Stimulated activated CD8-positive, alpha-beta memory T cell treated with anti-CD3 and anti-CD28 coated beads, Interleukin-15, amount 100 ng/mL, for 4 hours (primary cell): ENCODE measurements around the gene CCDC194.

Experiments used
- DNase-seq, 2 donors: peaks; one replicate each; pipeline ENCODE4 v3.0.0-alpha.2; 2020; ENCODE audit warnings: low read depth in 2 of 2

CCDC194 gene

GRCh38 chr19:17406046-17406886 lies 12.3 kb upstream of the CCDC194 start:
- no peak for DNase-seq

DNA sequence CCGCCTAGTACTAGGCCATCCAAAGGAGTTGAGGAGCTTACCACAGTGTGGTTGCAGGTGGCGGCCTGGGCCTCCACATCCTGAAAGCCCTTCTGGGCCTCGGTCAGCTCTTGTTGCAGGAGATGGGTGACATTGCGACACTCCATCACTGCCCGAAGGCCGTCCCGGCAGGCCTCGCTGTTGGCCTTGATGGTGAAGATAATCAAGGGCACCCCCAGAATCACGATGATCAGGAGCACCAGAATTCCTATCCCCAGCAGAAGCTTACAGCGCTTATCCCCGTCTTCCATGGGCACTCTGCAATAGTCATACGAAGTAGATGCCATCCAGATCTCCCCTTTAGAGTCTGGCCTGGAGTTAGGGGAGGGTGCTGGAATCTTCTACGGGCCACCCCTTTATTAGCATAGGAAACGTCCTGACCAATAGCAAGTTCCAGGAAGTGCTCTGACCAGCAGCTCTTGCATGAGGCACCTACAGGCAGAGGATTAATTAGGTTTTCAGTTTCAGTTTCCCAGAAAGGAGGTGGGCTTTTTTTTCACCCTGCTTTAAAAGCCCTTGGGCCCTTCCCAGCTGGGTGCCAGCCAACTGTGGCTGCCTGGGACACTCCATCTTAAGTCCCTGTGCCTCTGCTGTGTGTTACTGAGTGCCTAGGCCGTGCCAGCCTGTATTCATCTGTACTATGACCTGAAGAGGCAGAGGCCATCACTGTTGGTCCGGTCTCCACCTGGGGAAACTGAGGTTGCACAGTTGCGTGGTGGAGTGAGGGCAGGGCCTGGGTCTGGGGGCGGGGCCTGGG lies 11.5 kb upstream of the CCDC194 start, which contains the start of gene BST2:
TSS of gene BST2 (minus strand) at position 381 of the 796 bp plus-strand sequence. CDS start at position 326, 55 bp downstream.
- peak in 1 of 2 donors; percentile 36 for DNase-seq

DNA sequence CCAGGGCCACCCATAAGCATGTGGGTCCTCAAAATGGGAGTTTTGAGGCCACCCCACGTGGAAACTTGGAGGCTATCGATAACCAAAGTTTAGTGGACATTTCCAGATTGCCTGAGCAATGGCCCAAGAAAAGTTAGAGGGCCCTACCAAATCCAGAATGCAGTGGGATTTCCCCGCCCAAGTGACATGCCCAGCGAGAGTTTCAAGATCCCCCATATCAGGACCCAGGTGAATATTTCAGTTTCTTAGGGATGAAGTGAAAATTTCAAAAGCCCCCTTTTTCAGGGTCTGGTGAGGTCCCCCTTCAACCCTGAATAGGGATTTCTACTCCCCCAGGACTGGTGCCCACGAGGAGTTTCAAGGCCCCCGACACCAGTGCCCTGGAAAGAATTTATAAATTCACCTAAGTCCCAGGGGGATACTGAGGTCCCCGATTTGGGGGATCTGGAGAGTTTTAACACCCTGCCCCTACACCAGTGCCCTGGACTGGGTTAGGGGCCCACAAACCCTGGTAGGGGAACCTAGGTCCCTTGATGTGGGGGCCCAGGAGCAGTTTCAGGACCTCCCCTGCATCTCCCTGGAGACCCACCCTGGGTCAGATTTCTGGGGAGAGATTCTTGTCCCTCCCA lies 10.7 kb upstream of the CCDC194 start:
- no peak for DNase-seq

- no peak for DNase-seq
Observed at GRCh38 chr19:17404015-17404414, 10.0 kb upstream of the CCDC194 start.

DNA sequence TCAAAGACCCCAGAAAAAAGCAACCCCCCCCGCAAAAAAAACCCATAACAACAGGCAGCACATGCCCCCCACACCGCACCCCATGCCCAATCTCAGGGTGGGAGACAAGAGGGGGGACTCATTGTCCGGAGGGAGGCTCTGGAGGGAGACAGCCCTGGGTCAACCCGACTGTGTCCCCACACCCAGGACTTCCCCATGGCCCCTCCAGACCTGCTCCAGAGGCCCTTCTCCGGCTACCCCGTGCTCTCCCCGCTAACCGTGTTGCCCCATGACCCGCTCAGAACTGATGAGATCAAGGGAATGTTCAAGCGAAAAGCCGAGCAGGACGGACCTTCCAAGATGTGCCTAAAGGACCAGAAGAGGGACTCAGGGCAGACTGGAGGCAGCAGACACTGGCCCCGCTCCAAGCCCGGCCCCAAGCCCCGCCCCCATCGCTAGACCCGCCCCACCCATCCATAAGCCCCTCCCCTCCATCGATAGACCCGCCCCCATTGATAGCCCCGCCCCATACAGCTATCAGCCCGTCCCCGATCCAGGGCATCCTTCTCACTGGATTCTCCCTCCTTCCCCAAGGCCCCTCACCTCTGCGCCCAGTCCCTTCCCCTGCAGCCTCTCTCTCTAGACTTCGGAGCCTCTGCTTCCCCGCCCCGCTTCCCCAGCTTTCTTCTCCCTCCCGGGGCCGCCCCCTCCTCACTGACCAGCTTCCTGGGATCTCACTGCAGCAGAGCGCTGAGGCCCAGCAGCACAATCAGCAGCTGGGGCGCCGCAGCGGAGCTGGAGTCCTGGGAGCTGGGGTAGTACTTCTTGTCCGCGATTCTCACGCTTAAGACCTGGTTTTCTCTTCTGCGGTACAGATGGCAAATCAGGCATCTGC lies 9.2 kb upstream of the CCDC194 start:
- DNase-seq = no peak

GRCh38 chr19:17401628-17402027 lies 7.6 kb upstream of the CCDC194 start:
- no peak for DNase-seq

- no peak for DNase-seq
Observed at GRCh38 chr19:17398902-17399527, 5.0 kb upstream of the CCDC194 start.

- peak in 1 of 2 donors; percentile 37 for DNase-seq
Observed at GRCh38 chr19:17394891-17395415, 957 bp upstream of the CCDC194 start.

DNA sequence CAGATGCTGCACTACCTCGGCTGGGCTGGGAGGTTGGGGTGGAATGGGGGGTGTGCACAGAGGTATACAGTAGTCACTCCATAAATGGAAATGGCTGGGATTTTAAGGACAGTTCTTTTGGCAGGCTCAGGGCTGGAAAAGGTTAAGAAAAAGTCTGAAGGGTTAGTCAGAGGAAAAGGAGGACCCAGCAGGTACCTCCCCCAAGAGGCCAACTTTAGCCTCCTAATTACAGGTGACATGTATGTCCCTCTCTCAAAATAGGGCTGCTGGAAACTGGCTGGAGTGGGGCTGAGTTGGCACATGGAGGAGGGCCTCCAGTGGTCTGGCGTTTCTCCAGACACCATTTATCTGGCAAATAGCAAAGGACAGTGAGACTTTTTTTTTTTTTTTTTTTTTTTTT lies 994 bp downstream of the CCDC194 start:
- DNase-seq = no peak

- DNase-seq = no peak
Observed at GRCh38 chr19:17391371-17392151, 2.4 kb downstream of the CCDC194 start.

- peak; percentile 69 to 70 for DNase-seq
Observed at GRCh38 chr19:17390665-17391370, 3.2 kb downstream of the CCDC194 start.

- DNase-seq = no peak
Observed at GRCh38 chr19:17389957-17390664, 3.9 kb downstream of the CCDC194 start.

DNA sequence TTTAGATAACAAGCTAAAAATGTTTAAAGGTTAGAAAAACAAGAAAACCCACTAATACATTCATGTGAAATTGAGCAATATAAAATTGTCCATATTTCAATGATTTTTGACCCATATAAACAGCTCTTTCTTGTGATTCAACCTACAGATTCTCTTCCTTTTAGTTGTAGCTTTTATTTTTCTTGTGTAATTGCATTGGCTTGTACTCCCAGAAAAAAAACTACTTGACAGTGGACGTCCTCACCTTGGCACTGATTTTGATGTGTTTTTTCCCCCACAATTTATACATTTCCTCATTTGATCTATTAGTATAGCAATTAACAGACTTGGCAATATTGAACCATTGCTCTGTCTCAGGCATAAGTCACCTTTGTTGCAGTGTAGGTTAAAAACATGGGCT lies 4.7 kb downstream of the CCDC194 start:
- DNase-seq = no peak

- no peak for DNase-seq
Observed at GRCh38 chr19:17385878-17386611, 8.0 kb downstream of the CCDC194 start.

DNA sequence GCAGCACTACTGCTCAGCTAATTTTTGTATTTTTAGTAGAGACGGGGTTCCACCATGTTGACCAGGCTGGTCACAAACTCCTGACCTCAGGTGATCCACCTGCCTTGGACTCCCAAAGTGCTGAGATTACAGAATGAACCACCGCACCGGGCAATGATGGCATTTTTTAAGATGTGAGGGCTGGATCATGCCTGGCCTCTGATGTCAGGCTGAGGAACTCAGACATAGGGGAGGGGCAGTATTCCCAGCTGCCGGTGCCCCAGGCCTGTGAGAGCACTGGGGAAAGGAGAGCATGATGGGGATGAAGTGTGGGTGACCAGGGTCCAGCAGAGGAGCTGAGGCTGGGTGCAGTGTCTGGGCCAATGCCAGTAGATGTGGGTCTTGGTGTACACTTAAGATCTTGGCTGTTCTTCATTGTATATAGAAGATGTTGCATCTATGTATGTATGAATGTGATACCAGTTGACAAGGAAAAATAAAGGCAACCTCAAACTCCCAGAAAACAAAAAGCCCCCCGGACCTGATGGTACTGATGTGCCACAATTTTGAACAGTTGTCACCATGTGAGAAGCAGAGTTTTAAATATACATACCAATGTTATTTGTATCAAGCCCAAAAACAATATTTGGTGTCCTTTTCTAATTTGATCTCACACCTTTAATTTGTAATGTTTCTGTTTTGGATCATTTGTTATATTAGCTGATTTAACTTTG lies 13.4 kb downstream of the CCDC194 start:
- DNase-seq = no peak

GRCh38 chr19:17379221-17379631 lies 14.8 kb downstream of the CCDC194 start:
- no peak for DNase-seq

DNA sequence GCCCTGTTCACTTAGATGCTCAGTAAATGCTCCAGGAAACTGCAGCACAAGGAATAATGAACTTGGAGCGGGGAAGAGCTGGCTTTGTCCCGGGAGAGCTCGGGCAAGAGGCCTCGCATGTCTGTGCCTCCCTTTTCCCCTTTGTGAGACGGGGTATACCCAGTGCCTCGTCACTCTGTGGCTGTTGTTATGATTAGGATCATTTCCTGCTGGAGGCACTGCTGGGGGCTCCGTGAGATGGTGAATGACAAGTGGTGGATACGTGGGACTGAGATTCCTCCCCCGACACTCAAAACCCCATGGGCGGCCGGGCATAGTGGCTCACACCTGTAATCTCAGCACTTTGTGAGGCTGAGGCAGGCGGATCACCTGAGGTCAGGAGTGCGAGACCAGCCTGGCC lies 15.7 kb downstream of the CCDC194 start:
- no peak for DNase-seq
